RWPE2 (cell line): ENCODE measurements around the gene PCGF3.
A peak's percentile ranks its signal among the peaks of the same experiment; 100 is the strongest.

Source experiments
- ATAC-seq: fragments of 200-7000 bp; cut with Tn5 transposase; 3 replicates; pipeline ENCODE4 v1.9.1; 2021; ENCODE audit warnings: low read depth
- DNase-seq: peaks from one replicate; pipeline ENCODE4 v3.0.0-alpha.2; 2020; ENCODE audit warnings: low spot score
- H3K27ac ChIP-seq: fragments of 450-650 bp; 2 replicates; pipeline ENCODE4 v1.5.1; 2017; ENCODE audit warnings: mild to moderate bottlenecking; ENCODE audit not compliant: poor library complexity, severe bottlenecking
- H3K27me3 ChIP-seq: fragments of 250-450 bp; sonication (Bioruptor Pico); 2 replicates; pipeline ENCODE4 v1.5.1; 2021; ENCODE audit warnings: mild to moderate bottlenecking, moderate library complexity; ENCODE audit not compliant: insufficient read depth, poor library complexity, severe bottlenecking
- H3K36me3 ChIP-seq: fragments of 250-450 bp; sonication (Bioruptor Pico); 2 replicates; pipeline ENCODE4 v1.5.1; 2020; ENCODE audit warnings: low read depth, mild to moderate bottlenecking, moderate library complexity
- H3K4me1 ChIP-seq: fragments of 250-450 bp; sonication (Bioruptor Pico); 2 replicates; pipeline ENCODE4 v1.5.1; 2021; ENCODE audit warnings: mild to moderate bottlenecking, moderate library complexity; ENCODE audit not compliant: insufficient read depth, poor library complexity, severe bottlenecking
- H3K4me3 ChIP-seq: fragments of 250-450 bp; sonication (Bioruptor Pico); 2 replicates; pipeline ENCODE4 v1.5.1; 2021; ENCODE audit warnings: mild to moderate bottlenecking, moderate library complexity; ENCODE audit not compliant: severe bottlenecking
- H3K9me3 ChIP-seq: fragments of 250-450 bp; sonication (Bioruptor Pico); 2 replicates; pipeline ENCODE4 v1.5.1; 2021; ENCODE audit warnings: mild to moderate bottlenecking, moderate library complexity; ENCODE audit not compliant: severe bottlenecking
- CTCF ChIP-seq: fragments of 450-650 bp; IDR thresholded peaks from one replicate; pipeline ENCODE4 v1.5.1; 2017; ENCODE audit warnings: mild to moderate bottlenecking, moderate library complexity; ENCODE audit not compliant: poor library complexity, severe bottlenecking

PCGF3 gene

GRCh38 chr4:760616-761015, 55.0 kb downstream of the PCGF3 start:
- no peak for DNase-seq
- Histone ChIP-seq H3K36me3 (peaks cover 48% of the 10 kb centered on the region), H3K9me3 (no peaks in the 10 kb centered on the region), H3K4me3 (no peak overlapping the region), H3K4me1 (peaks cover 2% of the 10 kb centered on the region), H3K27me3 (no peaks in the 10 kb centered on the region), H3K27ac (no peak overlapping the region)
- no peak for ATAC-seq
- TF ChIP-seq CTCF, result no peak

GRCh38 chr4:761086-761485, 55.5 kb downstream of the PCGF3 start:
- peaks cover 48% of the 10 kb centered on the region for H3K36me3 ChIP-seq
- no peaks in the 10 kb centered on the region for H3K27me3 ChIP-seq
- DNase-seq (no peak), ATAC-seq (no peak)
- H3K4me1 ChIP-seq, result peaks cover 6% of the 10 kb centered on the region
- no peak overlapping the region for H3K4me3 ChIP-seq
- no peaks in the 10 kb centered on the region for H3K9me3 ChIP-seq
- no peak for TF ChIP-seq CTCF
- H3K27ac ChIP-seq, result no peak overlapping the region

- no peak for ATAC-seq
- H3K9me3 ChIP-seq, result no peaks in the 10 kb centered on the region
- peaks cover 13% of the 10 kb centered on the region for H3K4me1 ChIP-seq
- H3K36me3 ChIP-seq, result peaks cover 43% of the 10 kb centered on the region
- H3K27ac ChIP-seq, result no peak overlapping the region
- H3K4me3 ChIP-seq, result no peak overlapping the region
- no peak for TF ChIP-seq CTCF
- DNase-seq, result no peak
- H3K27me3 ChIP-seq, result no peaks in the 10 kb centered on the region
Measured at GRCh38 chr4:761739-762138, 56.1 kb downstream of the PCGF3 start.

GRCh38 chr4:762211-763190, 56.9 kb downstream of the PCGF3 start:
- Histone ChIP-seq H3K36me3 (peaks cover 42% of the 10 kb centered on the region), H3K27ac (no peak overlapping the region), H3K27me3 (no peaks in the 10 kb centered on the region), H3K4me1 (peaks cover 15% of the 10 kb centered on the region), H3K4me3 (no peak overlapping the region), H3K9me3 (no peaks in the 10 kb centered on the region)
- ATAC-seq, result no peak
- TF ChIP-seq CTCF, result peak; percentile 13
- no peak for DNase-seq

- Histone ChIP-seq H3K27ac (no peak overlapping the region), H3K4me1 (peaks cover 15% of the 10 kb centered on the region), H3K9me3 (no peaks in the 10 kb centered on the region), H3K36me3 (peaks cover 48% of the 10 kb centered on the region), H3K4me3 (no peak overlapping the region), H3K27me3 (no peaks in the 10 kb centered on the region)
- TF ChIP-seq CTCF, result no peak
- ATAC-seq, result no peak
- DNase-seq, result peak; percentile 68
Measured at GRCh38 chr4:763191-763810, 57.7 kb downstream of the PCGF3 start.
